Keratinocyte (primary cell): ENCODE results near the gene METTL9.

Experiments used
- EZH2 ChIP-seq: IDR thresholded peaks from one replicate; pipeline ENCODE4 v1.6.1; 2012; ENCODE audit warnings: inconsistent platforms, mild to moderate bottlenecking, low read length, moderate library complexity
- TF ChIP-seq, protein P1 (sequence below), 3 experiments: IDR thresholded peaks in 1 of 3; conservative IDR thresholded peaks in 1 of 3; optimal IDR thresholded peaks in 1 of 3; 2 replicates in 2 of 3; 3 replicates in 1 of 3; pipeline versions ENCODE3 to v1.5.1; 2011; ENCODE audit warnings: low read length in 3 of 3, mild to moderate bottlenecking in 3 of 3, moderate library complexity in 2 of 3, control low read depth in 1 of 3, inconsistent platforms in 1 of 3; ENCODE audit not compliant: insufficient read depth in 2 of 3; ENCODE audit errors: extremely low read depth in 1 of 3

DNA sequence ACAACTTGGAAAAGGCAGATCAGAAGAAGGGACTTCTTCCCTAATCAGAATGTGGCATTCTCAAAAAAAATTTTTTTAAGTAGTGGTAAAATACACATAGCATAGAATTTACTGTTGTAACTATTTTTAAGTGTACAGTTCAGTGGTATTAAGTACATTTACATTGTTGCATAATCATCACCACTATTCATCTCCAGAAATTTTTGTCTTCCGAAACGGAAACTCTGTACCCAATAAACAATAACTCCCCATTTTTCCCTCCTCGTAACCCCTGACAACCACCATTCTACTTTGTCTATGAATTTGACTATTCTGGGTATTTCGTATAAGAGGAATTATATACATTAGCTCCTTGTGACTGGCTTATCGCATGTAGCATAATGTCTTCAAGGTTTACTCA is 18.9 kb downstream of the METTL9 start:
- TF ChIP-seq, protein P1, sequence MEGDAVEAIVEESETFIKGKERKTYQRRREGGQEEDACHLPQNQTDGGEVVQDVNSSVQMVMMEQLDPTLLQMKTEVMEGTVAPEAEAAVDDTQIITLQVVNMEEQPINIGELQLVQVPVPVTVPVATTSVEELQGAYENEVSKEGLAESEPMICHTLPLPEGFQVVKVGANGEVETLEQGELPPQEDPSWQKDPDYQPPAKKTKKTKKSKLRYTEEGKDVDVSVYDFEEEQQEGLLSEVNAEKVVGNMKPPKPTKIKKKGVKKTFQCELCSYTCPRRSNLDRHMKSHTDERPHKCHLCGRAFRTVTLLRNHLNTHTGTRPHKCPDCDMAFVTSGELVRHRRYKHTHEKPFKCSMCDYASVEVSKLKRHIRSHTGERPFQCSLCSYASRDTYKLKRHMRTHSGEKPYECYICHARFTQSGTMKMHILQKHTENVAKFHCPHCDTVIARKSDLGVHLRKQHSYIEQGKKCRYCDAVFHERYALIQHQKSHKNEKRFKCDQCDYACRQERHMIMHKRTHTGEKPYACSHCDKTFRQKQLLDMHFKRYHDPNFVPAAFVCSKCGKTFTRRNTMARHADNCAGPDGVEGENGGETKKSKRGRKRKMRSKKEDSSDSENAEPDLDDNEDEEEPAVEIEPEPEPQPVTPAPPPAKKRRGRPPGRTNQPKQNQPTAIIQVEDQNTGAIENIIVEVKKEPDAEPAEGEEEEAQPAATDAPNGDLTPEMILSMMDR (optimal IDR thresholded peaks at IDR 0.05 in 1 of 3, IDR thresholded peaks at IDR 0.05 in 1 of 3, conservative IDR thresholded peaks at IDR 0.05 in 1 of 3; ENCODE audit: extremely low read depth in 1 of 3, insufficient read depth in 2 of 3, low read length in 3 of 3), result no peak
- no peak for TF ChIP-seq EZH2
